Peyer's patch (tissue), 4 donors: Measurements from ENCODE around the gene POLE4. TPM values are rescaled to one million over a fixed set of nuclear protein-coding genes. Genes with fewer than 3 reads are reported as not detected.

Experiments used
- DNase-seq, 3 donors: peaks; one replicate each; pipeline ENCODE4 v3.0.0-alpha.2; 2017 to 2019
- H3K27ac ChIP-seq, 4 donors: fragments of 200-600 bp; sonication (generic); one replicate each; pipeline ENCODE4 v1.5.1; 2016 to 2019
- H3K27me3 ChIP-seq, 2 donors: fragments of 200-600 bp; sonication (generic); one replicate each; pipeline ENCODE4 v1.5.1; 2019
- H3K36me3 ChIP-seq, 3 donors: fragments of 200-600 bp; sonication (generic); one replicate each; pipeline ENCODE4 v1.5.1; 2016 to 2019
- H3K4me1 ChIP-seq, 4 donors: fragments of 200-600 bp; sonication (generic); one replicate each; pipeline ENCODE4 v1.5.1; 2016 to 2019
- H3K4me3 ChIP-seq, 4 donors: fragments of 200-600 bp; sonication (generic); 1 replicate in 3 of 4; 2 replicates in 1 of 4; pipeline ENCODE4 v1.5.1; 2016 to 2019; ENCODE audit warnings: mild to moderate bottlenecking in 1 of 4
- H3K9me3 ChIP-seq, 4 donors: fragments of 200-600 bp; sonication (generic); one replicate each; pipeline ENCODE4 v1.5.1; 2016 to 2019; ENCODE audit warnings: mild to moderate bottlenecking in 1 of 4
- POLR2A ChIP-seq, 2 donors: fragments of 450-650 bp; IDR thresholded peaks; one replicate each; pipeline ENCODE4 v1.5.1; 2017; ENCODE audit warnings: antibody characterized with exemption in 2 of 2, mild to moderate bottlenecking in 2 of 2, moderate library complexity in 2 of 2
- total RNA-seq, 4 donors: library from RNA; depleted of rRNA; stranded (reverse); fragments of >200 nt; gene quantifications; one replicate each; pipeline ENCODE4 v1.1.0, GENCODE V29; 2016
- TF ChIP-seq, protein P1 (sequence below), 6 experiments: fragments of 450-650 bp in 4 of 6; fragments of 200-600 bp in 2 of 6; sonication (generic) in 1 of 6; IDR thresholded peaks; one replicate each; pipeline ENCODE4 v1.5.1; 2017 to 2019; ENCODE audit warnings: antibody characterized with exemption in 6 of 6, mild to moderate bottlenecking in 3 of 6, moderate library complexity in 1 of 6

Gene POLE4
- total RNA-seq, 4 donors from 2014 or later: 20.1 to 46.2 (median 23.6) TPM

DNA sequence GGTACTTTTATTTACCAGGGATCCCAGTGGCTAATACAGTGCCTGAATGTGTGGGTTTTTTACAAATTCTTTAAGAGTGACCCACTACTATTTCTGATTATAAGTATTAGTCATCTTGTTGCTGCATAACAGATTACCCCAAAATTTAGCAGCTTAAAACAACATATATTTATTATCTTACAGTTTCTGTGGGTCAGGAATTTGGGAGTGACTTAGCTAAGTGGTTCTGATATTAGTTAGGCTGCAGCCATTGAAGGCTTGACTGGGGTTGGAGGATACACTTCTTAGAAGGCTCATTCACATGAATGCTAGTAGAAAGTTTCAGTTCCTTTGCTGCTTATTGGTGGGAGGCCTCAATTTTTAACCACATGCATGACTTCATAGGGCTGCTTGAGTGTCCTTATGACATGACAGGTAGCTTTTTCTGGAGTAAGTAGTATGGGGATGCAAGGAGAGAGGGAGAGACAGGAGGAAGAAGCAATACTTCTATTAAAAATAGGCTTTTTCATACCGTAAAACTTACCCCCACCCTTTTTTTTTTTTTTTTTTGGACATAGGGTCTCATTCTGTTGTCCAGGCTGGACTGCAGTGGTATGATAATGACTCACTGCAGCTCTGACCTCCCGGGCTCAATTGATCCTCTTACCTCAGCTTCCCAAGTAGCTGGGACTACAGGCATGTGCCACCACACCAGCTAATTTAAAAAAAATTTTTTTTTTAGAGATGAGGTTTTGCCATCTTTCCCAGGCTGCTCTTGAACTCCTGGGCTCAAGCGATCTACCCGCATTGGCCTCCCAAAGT, 13.3 kb upstream of the POLE4 start:
- H3K4me3 ChIP-seq: no peak overlapping the region
- DNase-seq: no peak
- H3K36me3 ChIP-seq: no peaks in the 10 kb centered on the region
- no peaks in the 10 kb centered on the region for H3K4me1 ChIP-seq
- H3K27ac ChIP-seq: no peak overlapping the region
- no peak for TF ChIP-seq POLR2A (IDR thresholded peaks at IDR 0.05)
- TF ChIP-seq, protein P1, sequence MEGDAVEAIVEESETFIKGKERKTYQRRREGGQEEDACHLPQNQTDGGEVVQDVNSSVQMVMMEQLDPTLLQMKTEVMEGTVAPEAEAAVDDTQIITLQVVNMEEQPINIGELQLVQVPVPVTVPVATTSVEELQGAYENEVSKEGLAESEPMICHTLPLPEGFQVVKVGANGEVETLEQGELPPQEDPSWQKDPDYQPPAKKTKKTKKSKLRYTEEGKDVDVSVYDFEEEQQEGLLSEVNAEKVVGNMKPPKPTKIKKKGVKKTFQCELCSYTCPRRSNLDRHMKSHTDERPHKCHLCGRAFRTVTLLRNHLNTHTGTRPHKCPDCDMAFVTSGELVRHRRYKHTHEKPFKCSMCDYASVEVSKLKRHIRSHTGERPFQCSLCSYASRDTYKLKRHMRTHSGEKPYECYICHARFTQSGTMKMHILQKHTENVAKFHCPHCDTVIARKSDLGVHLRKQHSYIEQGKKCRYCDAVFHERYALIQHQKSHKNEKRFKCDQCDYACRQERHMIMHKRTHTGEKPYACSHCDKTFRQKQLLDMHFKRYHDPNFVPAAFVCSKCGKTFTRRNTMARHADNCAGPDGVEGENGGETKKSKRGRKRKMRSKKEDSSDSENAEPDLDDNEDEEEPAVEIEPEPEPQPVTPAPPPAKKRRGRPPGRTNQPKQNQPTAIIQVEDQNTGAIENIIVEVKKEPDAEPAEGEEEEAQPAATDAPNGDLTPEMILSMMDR (IDR thresholded peaks at IDR 0.05): no peak
- no peaks in the 10 kb centered on the region for H3K27me3 ChIP-seq
- no peaks in the 10 kb centered on the region for H3K9me3 ChIP-seq

DNA sequence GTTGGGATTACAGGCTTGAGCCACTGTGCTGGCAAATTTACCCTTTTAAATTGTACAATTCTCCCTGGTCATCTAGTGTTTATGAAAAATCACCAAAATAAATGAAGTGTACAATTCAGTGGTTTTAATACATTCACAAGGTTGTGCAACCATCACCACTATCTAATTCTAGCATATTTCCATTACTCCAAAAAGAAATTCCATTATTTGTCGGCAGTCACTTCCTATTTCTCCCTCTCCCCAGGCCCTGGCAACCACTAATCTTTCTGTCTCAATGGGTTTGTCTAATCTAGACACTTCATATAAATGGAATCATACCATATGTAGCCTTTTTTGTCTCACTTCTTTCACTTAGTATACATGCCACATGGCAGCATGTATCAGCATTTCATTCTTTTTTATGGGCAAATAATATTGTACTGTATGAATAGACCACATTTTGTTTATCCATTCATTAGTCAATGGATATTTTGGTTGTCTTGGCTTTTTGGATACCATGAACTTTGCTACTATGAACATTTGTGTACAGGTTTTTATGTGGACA, 12.6 kb upstream of the POLE4 start:
- Histone ChIP-seq H3K27ac (no peak overlapping the region), H3K9me3 (no peaks in the 10 kb centered on the region), H3K4me3 (no peak overlapping the region), H3K27me3 (no peaks in the 10 kb centered on the region), H3K36me3 (no peaks in the 10 kb centered on the region), H3K4me1 (no peaks in the 10 kb centered on the region)
- DNase-seq: no peak
- TF ChIP-seq, protein P1 (IDR thresholded peaks at IDR 0.05): no peak
- TF ChIP-seq POLR2A (IDR thresholded peaks at IDR 0.05): no peak

DNA sequence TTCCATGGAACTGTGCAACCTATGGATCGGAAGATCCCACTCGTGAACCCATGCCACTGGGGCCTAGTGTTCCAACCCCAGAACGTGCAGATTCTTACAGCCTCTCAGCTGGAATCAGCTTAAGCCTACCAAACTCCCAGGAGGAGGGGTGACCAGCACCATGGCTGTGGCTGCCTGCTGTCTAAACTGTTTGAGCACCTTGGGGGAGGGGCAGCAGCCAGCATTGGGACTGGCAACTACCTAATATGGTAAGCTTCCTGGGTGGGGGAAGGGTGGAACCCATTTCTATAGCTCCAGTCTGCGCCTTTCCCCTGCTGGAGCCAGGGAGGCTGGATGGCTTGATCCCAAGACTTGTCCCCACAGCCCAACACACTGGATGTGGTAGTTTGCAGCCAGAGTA, 10.7 kb upstream of the POLE4 start:
- H3K4me3 ChIP-seq: no peak overlapping the region
- H3K27ac ChIP-seq: no peak overlapping the region
- H3K9me3 ChIP-seq: no peaks in the 10 kb centered on the region
- no peaks in the 10 kb centered on the region for H3K27me3 ChIP-seq
- DNase-seq: no peak
- H3K4me1 ChIP-seq: no peaks in the 10 kb centered on the region
- H3K36me3 ChIP-seq: no peaks in the 10 kb centered on the region
- TF ChIP-seq, protein P1 (IDR thresholded peaks at IDR 0.05): no peak
- TF ChIP-seq POLR2A (IDR thresholded peaks at IDR 0.05): no peak

DNA sequence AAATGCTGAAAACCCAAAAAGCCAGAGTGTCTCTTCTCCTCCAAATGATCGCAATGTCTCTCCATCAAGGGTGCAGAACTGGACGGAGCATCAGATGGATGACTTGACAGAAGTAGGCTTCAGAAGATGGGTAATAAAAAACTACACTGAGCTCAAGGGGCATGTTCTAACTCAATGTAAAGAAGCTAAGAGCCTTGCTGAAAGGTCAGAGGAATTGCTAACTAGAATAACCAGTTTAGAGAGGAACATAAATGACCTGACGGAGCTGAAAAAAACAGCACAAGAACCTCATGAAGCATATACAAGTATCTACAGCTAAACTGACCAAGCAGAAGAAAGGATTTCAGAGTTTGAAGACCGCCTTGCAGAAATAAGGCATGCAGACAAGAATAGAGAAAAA, 9.7 kb upstream of the POLE4 start:
- no peak for DNase-seq
- Histone ChIP-seq H3K36me3 (no peaks in the 10 kb centered on the region), H3K27ac (no peak overlapping the region), H3K27me3 (no peaks in the 10 kb centered on the region), H3K9me3 (no peaks in the 10 kb centered on the region), H3K4me1 (no peaks in the 10 kb centered on the region), H3K4me3 (no peak overlapping the region)
- TF ChIP-seq POLR2A (IDR thresholded peaks at IDR 0.05): no peak
- TF ChIP-seq, protein P1 (IDR thresholded peaks at IDR 0.05): no peak

DNA sequence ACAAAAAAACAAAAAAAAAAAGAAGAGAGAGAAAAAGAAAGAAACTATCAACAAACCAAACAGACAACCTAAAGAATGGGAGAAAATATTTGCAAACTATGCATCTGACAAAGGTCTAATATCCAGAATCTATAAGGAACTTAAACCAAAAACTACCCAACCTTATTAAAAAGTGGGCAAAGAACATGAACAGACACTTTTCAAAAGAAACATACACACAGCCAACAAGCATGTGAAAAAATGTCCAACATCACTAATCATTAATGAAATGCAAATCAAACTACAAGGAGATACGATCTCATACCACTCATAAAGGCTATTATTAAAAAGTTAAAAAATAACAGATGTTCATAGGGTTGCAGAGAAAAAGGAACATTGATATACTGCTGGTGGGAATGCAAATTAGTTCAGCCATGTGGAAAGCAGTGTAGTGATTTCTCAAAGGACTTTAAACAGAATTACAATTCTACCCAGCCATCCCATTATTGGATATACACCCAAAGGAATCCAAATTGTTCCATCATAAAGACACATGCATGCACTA, 7.2 kb upstream of the POLE4 start:
- no peaks in the 10 kb centered on the region for H3K9me3 ChIP-seq
- H3K4me1 ChIP-seq: no peaks in the 10 kb centered on the region
- no peaks in the 10 kb centered on the region for H3K27me3 ChIP-seq
- no peak for DNase-seq
- TF ChIP-seq, protein P1 (IDR thresholded peaks at IDR 0.05): no peak
- H3K36me3 ChIP-seq: no peaks in the 10 kb centered on the region
- no peak overlapping the region for H3K27ac ChIP-seq
- H3K4me3 ChIP-seq: no peak overlapping the region
